HG02763 (cell line): ENCODE measurements around the gene TXNDC11.

Experiments used
- ATAC-seq: cut with Tn5 transposase; IDR thresholded peaks from one replicate; pipeline ENCODE4 v1.9.1; 2021; ENCODE audit warnings: mild to moderate bottlenecking, moderate library complexity; ENCODE audit not compliant: unreplicated experiment

The TXNDC11 gene

DNA sequence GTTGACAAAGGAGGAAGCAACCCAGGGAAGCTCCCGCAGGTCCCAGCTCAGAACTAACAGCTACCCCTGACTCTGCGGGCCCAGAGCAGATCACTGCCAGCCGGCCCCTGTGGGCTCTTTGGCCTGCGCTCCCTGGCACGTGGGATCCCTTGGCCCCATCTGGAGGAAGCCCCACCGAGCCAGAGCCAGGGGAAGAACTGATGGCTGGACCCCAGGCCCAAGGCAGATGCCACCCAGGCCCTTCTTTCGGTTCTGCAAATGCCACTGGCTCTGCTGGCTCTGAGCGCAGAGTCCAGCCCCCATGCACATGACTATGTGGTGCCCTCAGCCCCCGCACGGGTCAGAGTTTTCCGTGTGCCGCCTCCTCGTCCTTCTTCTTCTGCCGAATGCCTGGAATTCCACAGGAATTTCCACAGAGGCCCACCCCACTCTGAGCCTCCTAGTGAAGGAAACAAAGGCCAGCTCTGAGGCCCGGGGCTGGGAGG lies 110.2 kb downstream of the TXNDC11 start:
- ATAC-seq, result no peak

DNA sequence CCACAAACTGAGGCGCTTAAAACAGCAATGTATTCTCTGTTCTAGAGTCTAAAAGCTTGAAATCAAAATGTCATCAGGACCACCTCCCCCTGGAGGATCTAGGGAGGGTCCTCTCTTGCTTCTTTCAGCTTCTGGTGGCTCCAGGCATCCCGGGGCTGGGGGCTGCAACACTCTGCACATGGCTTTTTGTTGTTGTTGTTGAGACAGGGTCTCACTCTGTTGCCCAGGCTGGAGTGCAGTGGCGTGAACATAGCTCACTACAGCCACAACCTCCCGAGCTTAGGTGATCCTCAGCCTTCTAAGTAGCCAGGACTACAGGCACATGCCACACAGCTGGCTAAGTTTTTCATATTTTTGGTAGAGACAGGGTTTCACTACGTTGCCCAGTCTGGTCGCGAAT lies 111.4 kb downstream of the TXNDC11 start:
- no peak for ATAC-seq

DNA sequence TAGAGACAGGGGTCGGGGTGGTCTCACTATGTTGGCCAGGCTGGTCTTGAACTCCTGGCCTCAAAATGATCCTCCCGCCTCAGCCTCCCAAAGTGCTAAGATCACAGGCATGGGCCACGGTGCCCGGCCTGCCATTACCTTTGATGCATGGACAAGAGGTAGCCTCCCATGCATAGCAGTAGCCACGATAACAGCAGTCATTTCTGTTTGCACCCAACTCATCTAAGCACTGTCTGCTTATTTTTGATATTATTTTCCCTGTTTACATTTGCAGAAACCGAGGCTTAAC lies 111.9 kb downstream of the TXNDC11 start:
- ATAC-seq, result no peak

DNA sequence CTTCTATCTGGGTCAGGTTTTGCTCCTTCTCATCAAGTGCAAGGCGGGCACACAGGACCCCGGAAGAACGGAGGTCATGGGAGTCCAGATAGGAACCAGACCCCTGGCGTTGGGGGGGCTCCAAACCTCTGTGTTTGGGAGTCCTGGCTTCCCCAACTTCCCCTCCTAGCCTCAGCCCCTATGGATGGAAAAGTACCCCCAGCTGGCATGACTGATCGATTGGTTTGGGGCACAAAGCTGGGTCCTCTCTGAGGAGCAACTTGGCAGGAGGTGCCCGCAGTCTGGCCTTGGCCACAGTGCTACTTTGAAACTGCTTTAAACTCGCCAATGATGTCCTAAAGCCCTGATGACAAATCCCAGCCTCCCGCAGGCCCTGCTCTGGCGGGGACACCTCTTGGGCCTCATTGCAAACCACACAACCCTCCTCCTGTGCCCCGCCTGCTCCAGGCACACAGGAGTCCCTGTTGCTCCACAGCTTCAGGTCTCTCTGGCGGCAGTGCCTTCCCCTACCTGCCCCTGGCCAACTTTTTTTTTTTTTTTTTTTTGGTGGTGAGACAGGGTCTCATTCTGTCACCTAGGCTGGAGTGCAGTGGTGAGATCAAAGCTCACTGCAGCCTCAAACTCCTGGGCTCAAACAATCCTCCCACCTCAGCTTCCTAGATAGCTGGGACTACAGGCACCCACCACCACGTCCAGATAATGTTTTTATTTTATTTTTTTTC lies 112.5 kb downstream of the TXNDC11 start:
- ATAC-seq, result no peak
